ENCODE measurements around the gene JMJD6. TPM values are rescaled to one million over a fixed set of nuclear protein-coding genes. Genes with fewer than 3 reads are reported as not detected.

JMJD6 gene
- total RNA-seq, 1 experiment from 2014 or later: 28.9 TPM

DNA sequence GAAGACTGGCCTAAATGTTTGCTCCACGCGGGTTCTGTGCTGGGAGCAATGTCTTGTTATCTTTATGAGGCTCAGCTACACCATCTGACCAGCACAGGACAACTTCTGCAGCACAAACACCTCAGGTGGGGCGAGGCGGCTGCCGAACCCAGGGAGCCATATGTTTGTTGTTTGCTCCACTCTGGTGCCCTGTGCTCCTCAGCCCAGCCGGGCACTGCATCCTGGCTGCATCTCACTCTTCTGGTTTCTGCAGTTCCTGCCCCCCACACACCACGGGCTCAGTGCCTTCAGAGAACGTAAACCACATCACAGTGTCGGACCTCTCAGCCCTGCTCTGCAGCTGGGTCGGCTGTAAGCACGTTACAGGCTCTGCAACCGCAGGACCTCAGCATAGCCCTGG is 48.1 kb downstream of the JMJD6 start:
- no peaks in the 10 kb centered on the region for H3K4me1 ChIP-seq (ENCODE audit: insufficient read depth, low read length)
- no peaks in the 10 kb centered on the region for H4K20me1 ChIP-seq (ENCODE audit: control insufficient read depth, insufficient read depth, insufficient read length)
- Mint-ChIP-seq H3K4me3 (no peak overlapping the region), H3K27me3 (ENCODE audit: low read depth) (no peaks in the 10 kb centered on the region; the same call in 1 of the 2 replicates), H3K9me3 (no peaks in the 10 kb centered on the region), H3K36me3 (ENCODE audit: insufficient read depth in 1 of 3, low read depth in 3 of 3) (peaks cover 0 to 4% (median 0%) of the 10 kb centered on the region in 3 experiments; a peak in 1 of 7 replicates), H3K4me1 (peaks cover 6 to 11% of the 10 kb centered on the region in 2 experiments), H3K27ac (no peak overlapping the region)
- H4K8ac ChIP-seq (replicated peaks; ENCODE audit: insufficient read length, low read depth, low read length): no peak overlapping the region
- H2AK5ac ChIP-seq (ENCODE audit: insufficient read length, low read length): no peak overlapping the region
- H3K4me2 ChIP-seq (ENCODE audit: insufficient read depth, insufficient read length, low read length): no peak overlapping the region
- no peak overlapping the region for H2BK120ac ChIP-seq (ENCODE audit: low read depth, low read length, poor library complexity, severe bottlenecking)
- no CpG with 5 or more reads among the region's 12 CpGs for WGBS (ENCODE audit: extremely low coverage, insufficient read length, low lambda C conversion rate)
- H3K23me2 ChIP-seq (ENCODE audit: insufficient read length, low read depth, low read length, poor library complexity, severe bottlenecking): no peaks in the 10 kb centered on the region
- H3K9ac ChIP-seq (ENCODE audit: extremely low read depth, insufficient read length, low read length): no peak overlapping the region
- H3K79me1 ChIP-seq (ENCODE audit: insufficient read depth, low read depth, low read length, poor library complexity, severe bottlenecking): no peaks in the 10 kb centered on the region
- no peak for DNase-seq
- no peak overlapping the region for H3K27ac ChIP-seq (ENCODE audit: insufficient read length, low read depth, low read length)
- H3K18ac ChIP-seq (ENCODE audit: insufficient read length, low read depth, low read length): no peak overlapping the region
- no peak overlapping the region for H3K56ac ChIP-seq (ENCODE audit: insufficient read length, low read depth, low read length)
- TF ChIP-seq, protein P1, sequence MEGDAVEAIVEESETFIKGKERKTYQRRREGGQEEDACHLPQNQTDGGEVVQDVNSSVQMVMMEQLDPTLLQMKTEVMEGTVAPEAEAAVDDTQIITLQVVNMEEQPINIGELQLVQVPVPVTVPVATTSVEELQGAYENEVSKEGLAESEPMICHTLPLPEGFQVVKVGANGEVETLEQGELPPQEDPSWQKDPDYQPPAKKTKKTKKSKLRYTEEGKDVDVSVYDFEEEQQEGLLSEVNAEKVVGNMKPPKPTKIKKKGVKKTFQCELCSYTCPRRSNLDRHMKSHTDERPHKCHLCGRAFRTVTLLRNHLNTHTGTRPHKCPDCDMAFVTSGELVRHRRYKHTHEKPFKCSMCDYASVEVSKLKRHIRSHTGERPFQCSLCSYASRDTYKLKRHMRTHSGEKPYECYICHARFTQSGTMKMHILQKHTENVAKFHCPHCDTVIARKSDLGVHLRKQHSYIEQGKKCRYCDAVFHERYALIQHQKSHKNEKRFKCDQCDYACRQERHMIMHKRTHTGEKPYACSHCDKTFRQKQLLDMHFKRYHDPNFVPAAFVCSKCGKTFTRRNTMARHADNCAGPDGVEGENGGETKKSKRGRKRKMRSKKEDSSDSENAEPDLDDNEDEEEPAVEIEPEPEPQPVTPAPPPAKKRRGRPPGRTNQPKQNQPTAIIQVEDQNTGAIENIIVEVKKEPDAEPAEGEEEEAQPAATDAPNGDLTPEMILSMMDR (conservative IDR thresholded peaks at IDR 0.05): no peak
- H3K79me2 ChIP-seq (ENCODE audit: insufficient read depth, low read length): no peaks in the 10 kb centered on the region
- H4K91ac ChIP-seq (ENCODE audit: insufficient read length, low read depth, low read length): no peak overlapping the region
- H2AFZ ChIP-seq (ENCODE audit: low read length): no peak overlapping the region
- H2BK5ac ChIP-seq (ENCODE audit: insufficient read length, low read length): no peak overlapping the region
- H3K14ac ChIP-seq (ENCODE audit: insufficient read depth, low read length): no peak overlapping the region; the same call in 1 of the 2 replicates
- no peak overlapping the region for H2BK20ac ChIP-seq (ENCODE audit: low read depth, low read length, poor library complexity, severe bottlenecking)
- no peak overlapping the region for H2BK12ac ChIP-seq (ENCODE audit: insufficient read length, low read depth, low read length)
- no peak overlapping the region for H3T11ph ChIP-seq (ENCODE audit: low read length)
- no peak overlapping the region for H3K23ac ChIP-seq (ENCODE audit: insufficient read length, low read depth, low read length)
- no peak overlapping the region for H3K4ac ChIP-seq (ENCODE audit: low read depth, low read length)
- no peak overlapping the region for H4K5ac ChIP-seq (ENCODE audit: insufficient read length, low read depth, low read length)
- no peak overlapping the region for H2BK15ac ChIP-seq (ENCODE audit: low read depth, low read length)
- no peaks in the 10 kb centered on the region for H3K9me3 ChIP-seq (ENCODE audit: control insufficient read depth, low read depth, low read length)
- no peaks in the 10 kb centered on the region for H3K27me3 ChIP-seq (ENCODE audit: insufficient read depth, low read length)

All from H9 (cell line).